ENCODE results near the gene COG4.
"Not testable (repeated sequence)": the region's sequence is repeated elsewhere in the genome, so short reads cannot be mapped to it uniquely, and the experiment has no call there.

The COG4 gene

DNA sequence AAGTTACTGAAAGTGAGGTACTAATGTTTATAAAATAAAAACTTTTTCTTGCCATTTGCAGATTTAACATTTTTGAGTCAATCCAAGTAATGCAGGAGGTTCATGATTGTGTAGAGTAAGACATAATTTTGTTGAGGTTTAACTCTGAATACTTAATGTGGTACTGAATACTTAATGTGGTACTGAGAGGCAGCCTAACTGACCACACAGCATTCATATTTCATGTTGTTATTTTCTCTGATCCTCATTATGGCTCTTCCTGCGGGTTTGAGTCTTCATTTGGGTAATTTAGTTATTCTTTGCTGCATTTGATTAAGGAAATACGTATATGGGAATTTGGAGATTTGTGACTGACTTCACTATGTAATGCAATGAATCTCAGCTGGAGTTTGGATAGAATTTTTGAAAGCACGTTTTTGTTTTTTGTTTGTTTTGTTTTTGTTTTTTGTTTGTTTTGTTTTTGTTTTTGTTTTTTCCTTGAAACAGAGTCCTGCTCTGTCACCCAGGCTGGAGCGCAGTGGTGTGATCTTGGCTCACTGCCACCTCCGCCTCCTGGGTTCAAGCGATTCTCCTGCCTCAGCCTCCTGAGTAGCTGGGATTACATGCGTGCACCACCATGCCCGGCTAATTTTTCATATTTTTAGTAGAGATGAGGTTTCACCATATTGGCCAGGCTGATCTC, 4.1 kb upstream of the COG4 start:
- DNase-seq (ENCODE audit: low read depth in 2 of 2), result no peak

DNA sequence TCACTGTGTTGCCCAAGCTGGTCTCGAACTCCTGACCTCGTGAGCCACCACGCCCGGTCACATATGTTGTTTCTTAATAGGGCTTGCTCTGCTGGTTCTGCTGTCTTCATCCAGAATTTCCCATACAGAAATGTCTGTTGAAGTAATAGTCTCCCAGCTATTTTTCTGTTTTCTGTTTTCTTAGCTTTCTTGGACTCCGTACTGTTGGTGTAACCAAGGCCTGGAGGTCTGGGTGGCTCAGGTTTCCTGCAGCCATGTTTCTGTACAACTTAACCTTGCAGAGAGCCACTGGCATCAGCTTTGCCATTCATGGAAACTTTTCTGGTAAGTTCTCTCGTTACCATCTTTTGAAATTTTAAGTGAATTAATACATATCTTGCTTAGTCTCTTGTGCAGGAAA, 3.0 kb upstream of the COG4 start:
- no peak for DNase-seq (ENCODE audit: low read depth in 2 of 2)

DNA sequence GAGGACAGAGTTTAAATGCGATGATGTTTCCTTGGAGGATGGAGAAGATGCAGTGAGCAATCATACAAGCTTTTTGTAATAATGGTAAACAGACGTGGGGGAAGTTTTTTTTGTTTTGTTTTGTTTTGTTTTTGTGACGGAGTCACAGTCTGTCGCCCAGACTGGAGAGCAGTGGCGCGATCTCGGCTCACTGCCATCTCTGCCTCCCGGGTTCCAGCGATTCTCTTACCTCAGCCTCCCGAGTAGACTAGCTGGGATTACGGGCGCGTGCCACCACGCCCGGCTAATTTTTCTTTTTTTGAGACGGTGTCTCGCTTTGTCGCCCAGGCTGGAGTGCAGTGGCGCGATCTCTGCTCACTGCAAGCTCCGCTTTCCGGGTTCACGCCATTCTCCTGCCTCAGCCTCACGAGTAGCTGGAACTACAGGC, 1.1 kb upstream of the COG4 start:
- not testable (repeated sequence) for DNase-seq (ENCODE audit: low read depth in 2 of 2)

DNA sequence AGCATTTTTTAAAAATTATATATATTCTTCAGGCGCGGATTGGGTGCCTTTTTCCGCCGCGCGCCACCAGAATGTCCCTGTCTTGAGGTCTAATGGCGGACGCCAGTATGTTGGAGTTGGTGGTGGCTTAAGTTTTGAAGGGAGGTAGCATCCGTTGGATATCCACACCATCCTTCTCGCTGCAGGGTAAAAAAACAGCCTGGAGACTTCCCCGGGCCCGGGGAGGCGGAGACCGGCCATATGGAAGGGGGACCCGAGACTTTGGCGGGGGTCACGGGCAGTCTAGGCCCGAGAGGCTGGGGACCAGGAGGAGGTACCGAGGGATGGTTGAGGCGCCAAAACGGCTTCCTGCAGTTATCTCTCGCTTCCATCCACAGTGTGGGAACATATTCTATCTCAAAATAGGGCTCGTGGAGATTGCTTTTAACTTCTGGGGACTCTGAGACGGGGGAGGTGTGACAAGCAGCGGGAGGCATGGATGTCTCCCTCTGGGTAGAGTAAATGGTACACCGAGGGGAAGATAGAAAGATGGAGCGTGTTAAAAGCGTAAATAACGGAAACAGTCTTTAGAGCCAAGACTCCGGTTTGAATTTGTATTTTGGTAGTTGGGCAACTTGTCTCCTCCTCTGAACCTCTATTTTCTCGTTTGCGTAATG, 517 bp upstream of the COG4 start, which contains the start of gene SF3B3:
SF3B3 (plus strand) TSS at position 74 of the 656 bp plus-strand sequence. CDS start 2,841 bp downstream, outside the sequence.
- peak; percentile 45 to 50 for DNase-seq (ENCODE audit: low read depth in 2 of 2)

GRCh38 chr16:70522216-70523075, 908 bp downstream of the COG4 start:
- no peak for DNase-seq (ENCODE audit: low read depth in 2 of 2)

GRCh38 chr16:70520612-70521297, 2.6 kb downstream of the COG4 start:
- DNase-seq (ENCODE audit: low read depth in 2 of 2), result no peak

DNA sequence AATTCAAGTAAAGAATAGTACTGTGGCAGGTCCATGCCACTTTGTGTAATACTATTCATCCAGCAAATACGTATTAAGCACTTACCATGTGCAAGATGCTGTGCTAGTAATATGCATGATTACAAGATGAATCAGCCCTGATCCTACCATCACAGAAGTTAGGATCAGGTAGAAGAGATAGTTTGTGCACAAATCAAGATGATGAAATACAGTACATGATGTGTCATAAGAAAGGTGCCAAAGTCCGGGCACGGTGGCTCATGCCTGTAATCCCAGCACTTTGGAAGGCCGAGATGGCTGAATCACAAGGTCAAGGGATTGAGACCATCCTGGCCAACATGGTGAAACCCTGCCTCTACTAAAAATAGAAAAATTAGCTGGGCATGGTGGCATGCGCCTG, 10.9 kb downstream of the COG4 start:
- no peak for DNase-seq (ENCODE audit: low read depth in 2 of 2)

DNA sequence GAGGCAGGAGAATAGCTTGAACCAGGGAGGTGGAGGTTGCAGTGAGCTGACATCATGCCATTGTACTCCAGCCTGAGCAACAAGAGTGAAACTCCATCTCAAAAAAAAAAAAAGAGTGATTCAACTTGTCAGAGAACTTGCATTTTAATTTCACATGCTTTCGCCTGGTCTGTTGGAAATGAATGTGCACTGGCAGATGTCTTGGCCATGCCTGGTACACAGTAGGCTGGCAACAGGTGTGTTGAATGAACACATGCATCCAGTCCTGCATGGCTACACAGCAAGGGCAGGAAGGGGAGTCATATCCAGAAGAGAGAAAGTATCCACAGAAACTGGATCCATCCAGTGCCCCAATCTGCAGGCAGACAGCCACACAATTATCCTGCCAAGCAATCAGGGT, 11.5 kb downstream of the COG4 start:
- no peak for DNase-seq (ENCODE audit: low read depth in 2 of 2)

- DNase-seq (ENCODE audit: low read depth in 2 of 2), result no peak
Measured at GRCh38 chr16:70510216-70510615, 13.1 kb downstream of the COG4 start.

- no peak for DNase-seq (ENCODE audit: low read depth in 2 of 2)
Measured at GRCh38 chr16:70508752-70509151, 14.6 kb downstream of the COG4 start.

DNA sequence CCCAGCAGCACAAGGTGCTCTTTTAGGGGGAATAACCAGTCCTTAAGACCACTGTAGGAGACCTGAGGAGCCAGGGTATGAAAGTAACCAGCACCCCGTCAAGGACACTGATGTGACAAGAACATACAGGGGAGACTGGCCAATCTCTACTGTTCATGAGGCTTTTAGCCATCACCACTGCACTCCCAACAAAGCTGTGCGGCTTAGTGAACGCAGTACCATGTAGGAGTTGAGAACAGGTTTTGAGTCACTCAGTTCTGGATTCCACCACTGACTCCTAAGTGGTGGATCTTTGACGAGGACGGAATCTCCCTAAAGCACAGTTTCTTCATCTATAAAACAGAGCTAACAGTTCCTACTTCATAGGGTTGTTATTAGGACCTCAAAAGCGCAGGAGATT, 26.8 kb downstream of the COG4 start:
- DNase-seq (ENCODE audit: low read depth in 2 of 2), result no peak

DNA sequence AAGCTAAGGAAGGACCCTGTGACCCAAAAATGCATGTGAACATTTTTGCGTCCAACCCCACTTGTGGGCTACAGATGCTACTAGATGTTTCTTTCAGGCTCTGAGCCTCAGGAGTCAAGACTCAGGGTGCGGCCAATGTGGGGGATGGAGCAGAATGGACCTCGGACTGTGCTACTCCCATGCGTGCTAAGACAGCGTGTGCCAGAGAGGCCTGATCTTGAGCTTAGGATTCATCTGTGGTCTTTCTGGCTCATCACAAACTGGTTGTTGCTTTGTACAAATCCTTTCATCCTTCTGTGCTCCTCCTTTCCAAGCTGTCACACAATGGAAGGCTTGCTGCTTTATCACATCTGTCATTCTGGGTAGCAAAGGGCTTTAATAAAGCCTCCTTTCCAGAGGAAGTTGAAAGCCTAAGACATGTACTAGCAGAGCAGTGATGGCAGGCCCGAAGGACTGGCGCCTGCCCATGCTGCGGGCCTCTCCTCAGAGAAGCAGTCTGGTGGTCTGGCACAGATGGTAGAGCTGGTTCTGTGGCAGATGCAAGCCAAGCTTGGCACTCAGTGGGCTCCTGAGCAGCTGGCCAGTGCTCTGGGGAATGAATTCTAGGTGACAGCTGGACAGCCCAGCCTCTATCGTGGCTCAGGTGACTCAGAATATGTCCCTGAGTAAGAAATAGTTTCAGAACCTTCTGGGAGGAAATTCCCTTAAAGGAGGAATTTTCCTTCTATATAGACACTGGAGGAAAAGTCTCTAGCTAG, 27.8 kb downstream of the COG4 start:
- DNase-seq (ENCODE audit: low read depth in 2 of 2), result no peak

- no peak for DNase-seq (ENCODE audit: low read depth in 2 of 2)
Measured at GRCh38 chr16:70494777-70495176, 28.6 kb downstream of the COG4 start.

DNA sequence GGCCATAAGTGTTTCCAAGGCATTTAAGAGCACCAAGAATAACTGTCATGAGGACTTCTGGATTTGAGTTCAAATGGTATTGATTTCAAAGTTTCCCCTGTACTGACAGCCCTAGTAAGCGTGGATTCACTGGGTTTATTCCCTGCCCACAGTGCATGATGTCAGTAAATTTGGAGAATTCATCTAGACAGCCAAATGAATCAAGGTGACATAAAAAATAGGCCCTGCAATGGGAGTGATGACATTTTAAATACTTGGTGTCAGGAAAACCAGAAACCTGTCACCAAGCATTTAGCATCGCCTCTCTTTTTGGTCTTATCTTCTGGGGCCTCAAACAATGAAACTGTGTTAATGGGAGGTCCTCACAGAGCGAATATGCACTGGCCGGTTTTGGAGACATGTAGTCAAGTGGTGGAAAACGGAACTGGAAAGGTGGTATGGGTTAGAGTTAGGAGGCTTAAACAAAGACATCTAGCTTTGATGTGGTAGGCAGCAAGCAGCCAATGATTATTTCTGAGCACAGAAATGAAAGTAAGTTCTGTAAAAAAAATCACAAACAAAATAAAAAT, 29.1 kb downstream of the COG4 start:
- DNase-seq (ENCODE audit: low read depth in 2 of 2), result no peak

GRCh38 chr16:70493802-70494201, 29.6 kb downstream of the COG4 start:
- DNase-seq (ENCODE audit: low read depth in 2 of 2), result no peak

- DNase-seq (ENCODE audit: low read depth in 2 of 2), result no peak
Measured at GRCh38 chr16:70490261-70490660, 33.1 kb downstream of the COG4 start.

GRCh38 chr16:70484867-70485266, 38.5 kb downstream of the COG4 start:
- no peak for DNase-seq (ENCODE audit: low read depth in 2 of 2)

DNA sequence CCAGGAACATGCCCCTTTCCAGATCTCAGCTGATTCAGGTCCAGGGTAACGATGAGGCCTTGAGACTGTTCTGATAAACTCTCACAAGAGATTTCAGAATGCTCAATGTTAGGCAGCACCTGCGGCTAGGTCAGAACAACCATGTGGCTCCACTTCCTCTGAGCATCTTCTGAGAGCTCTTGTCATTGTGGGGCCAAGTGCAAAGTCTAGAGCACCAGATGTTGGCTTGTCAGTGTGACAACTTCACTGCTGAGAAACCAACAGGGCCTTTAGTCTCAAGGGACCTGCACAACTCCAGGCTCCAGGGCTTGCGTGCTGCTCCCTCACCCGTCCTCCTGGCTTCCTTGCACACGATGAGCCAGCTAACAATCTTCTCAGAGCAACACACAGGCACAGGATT, 39.9 kb downstream of the COG4 start:
- no peak for DNase-seq (ENCODE audit: low read depth in 2 of 2)

GRCh38 chr16:70482624-70483023, 40.7 kb downstream of the COG4 start:
- no peak for DNase-seq (ENCODE audit: low read depth in 2 of 2)

GRCh38 chr16:70481929-70482536, 41.3 kb downstream of the COG4 start:
- no peak for DNase-seq (ENCODE audit: low read depth in 2 of 2)
